Thymus (tissue), 11 donors: Measurements from ENCODE around the gene PLEKHM2. TPM values are rescaled to one million over a fixed set of nuclear protein-coding genes. Genes with fewer than 3 reads are reported as not detected.

ENCODE experiments used
- DNase-seq, 9 donors: peaks; one replicate each; pipeline ENCODE4 v3.0.0-alpha.2; 2013; ENCODE audit warnings: low spot score in 9 of 9, low read depth in 6 of 9, missing footprints in 1 of 9
- H3K27ac ChIP-seq, 2 donors: one replicate each; pipeline ENCODE4 v1.5.1; 2013; ENCODE audit warnings: control low read depth in 1 of 2, low read depth in 1 of 2, low read length in 1 of 2, mild to moderate bottlenecking in 1 of 2, moderate library complexity in 1 of 2
- H3K27me3 ChIP-seq, 2 donors: one replicate each; pipeline ENCODE4 v1.5.1; 2013; ENCODE audit warnings: low read length in 1 of 2; ENCODE audit not compliant: control insufficient read depth in 2 of 2, insufficient read depth in 1 of 2
- H3K36me3 ChIP-seq, 2 donors: one replicate each; pipeline ENCODE4 v1.5.1; 2013; ENCODE audit warnings: low read length in 1 of 2, mild to moderate bottlenecking in 1 of 2, moderate library complexity in 1 of 2; ENCODE audit not compliant: control insufficient read depth in 2 of 2, insufficient read depth in 2 of 2
- H3K4me1 ChIP-seq, 2 donors: one replicate each; pipeline ENCODE4 v1.5.1; 2013; ENCODE audit warnings: low read length in 2 of 2; ENCODE audit not compliant: control insufficient read depth in 2 of 2, insufficient read depth in 2 of 2
- H3K4me3 ChIP-seq, 2 donors: one replicate each; pipeline ENCODE4 v1.5.1; 2013; ENCODE audit warnings: low read length in 2 of 2, control low read depth in 1 of 2, mild to moderate bottlenecking in 1 of 2
- H3K9me3 ChIP-seq, 2 donors: one replicate each; pipeline ENCODE4 v1.5.1; 2013; ENCODE audit warnings: low read length in 1 of 2, mild to moderate bottlenecking in 1 of 2; ENCODE audit not compliant: control insufficient read depth in 2 of 2, insufficient read depth in 1 of 2
- WGBS: extraction: QIAGEN DNeasy Blood & Tissue Kit; methylation state at CpG from one replicate; pipeline ENCODE4 v1.1.7; 2013; 5-methylcytosine and 5-hydroxymethylcytosine counted together
- polyA plus RNA-seq: library from polyadenylated mRNA; stranded (reverse); fragments of 200-250 nt; gene quantifications from one replicate; pipeline ENCODE4 v1.2.3, GENCODE V29; 2013
- total RNA-seq: library from RNA; stranded (reverse); fragments of 120-200 nt; gene quantifications from one replicate; pipeline ENCODE4 v1.2.4, GENCODE V29; 2013
- donor health status: healthy.

Gene PLEKHM2
- total and polyA plus RNA-seq, 2 donors: 18.1 to 32.5 TPM

GRCh38 chr1:15730936-15731335 is 46.8 kb downstream of the PLEKHM2 start:
- Histone ChIP-seq H3K27me3 (no peaks in the 10 kb centered on the region), H3K36me3 (peaks cover 64 to 85% of the 10 kb centered on the region in 2 donors), H3K27ac (no peak overlapping the region), H3K4me3 (no peak overlapping the region), H3K9me3 (no peaks in the 10 kb centered on the region), H3K4me1 (no peaks in the 10 kb centered on the region)
- WGBS: 98% methylated on average over 16 of the region's 16 CpGs
- no peak for DNase-seq

- Histone ChIP-seq H3K9me3 (no peaks in the 10 kb centered on the region), H3K27me3 (no peaks in the 10 kb centered on the region), H3K27ac (no peak overlapping the region), H3K4me3 (no peak overlapping the region), H3K4me1 (no peaks in the 10 kb centered on the region), H3K36me3 (peaks cover 54 to 75% of the 10 kb centered on the region in 2 donors)
- WGBS: 98% methylated on average over 39 of the region's 39 CpGs
- no peak for DNase-seq
These were observed 47.9 kb downstream of the PLEKHM2 start for GRCh38 chr1:15731735-15732685.

GRCh38 chr1:15732686-15733081 is 48.6 kb downstream of the PLEKHM2 start:
- H3K9me3 ChIP-seq: no peaks in the 10 kb centered on the region
- peaks cover 47 to 68% of the 10 kb centered on the region in 2 donors for H3K36me3 ChIP-seq
- H3K4me3 ChIP-seq: no peak overlapping the region
- no peak for DNase-seq
- H3K27ac ChIP-seq: no peak overlapping the region
- H3K27me3 ChIP-seq: no peaks in the 10 kb centered on the region
- H3K4me1 ChIP-seq: no peaks in the 10 kb centered on the region
- WGBS: 94% methylated on average over 7 of the region's 7 CpGs

- 97% methylated on average over 11 of the region's 11 CpGs for WGBS
- no peaks in the 10 kb centered on the region for H3K4me1 ChIP-seq
- H3K27ac ChIP-seq: no peak overlapping the region
- DNase-seq: no peak
- H3K27me3 ChIP-seq: no peaks in the 10 kb centered on the region
- no peaks in the 10 kb centered on the region for H3K9me3 ChIP-seq
- peaks cover 41 to 62% of the 10 kb centered on the region in 2 donors for H3K36me3 ChIP-seq
- H3K4me3 ChIP-seq: no peak overlapping the region
These were observed 49.2 kb downstream of the PLEKHM2 start for GRCh38 chr1:15733218-15733725.

GRCh38 chr1:15733726-15734226 is 49.7 kb downstream of the PLEKHM2 start:
- Histone ChIP-seq H3K4me1 (no peaks in the 10 kb centered on the region), H3K27me3 (no peaks in the 10 kb centered on the region), H3K27ac (no peak overlapping the region), H3K36me3 (peaks cover 36 to 57% of the 10 kb centered on the region in 2 donors), H3K9me3 (no peaks in the 10 kb centered on the region), H3K4me3 (no peak overlapping the region)
- 97% methylated on average over 27 of the region's 27 CpGs for WGBS
- no peak for DNase-seq

- Histone ChIP-seq H3K36me3 (peaks cover 32 to 52% of the 10 kb centered on the region in 2 donors), H3K27me3 (no peaks in the 10 kb centered on the region), H3K4me3 (no peak overlapping the region), H3K27ac (no peak overlapping the region), H3K9me3 (no peaks in the 10 kb centered on the region), H3K4me1 (no peaks in the 10 kb centered on the region)
- DNase-seq: no peak
- WGBS: 90% methylated on average over 13 of the region's 13 CpGs
These were observed 50.2 kb downstream of the PLEKHM2 start for GRCh38 chr1:15734296-15734695.

- H3K27me3 ChIP-seq: no peaks in the 10 kb centered on the region
- H3K9me3 ChIP-seq: no peaks in the 10 kb centered on the region
- H3K4me3 ChIP-seq: no peak overlapping the region
- WGBS: 94% methylated on average over 17 of the region's 17 CpGs
- H3K4me1 ChIP-seq: no peaks in the 10 kb centered on the region
- no peak overlapping the region for H3K27ac ChIP-seq
- DNase-seq: no peak
- peaks cover 27 to 46% of the 10 kb centered on the region in 2 donors for H3K36me3 ChIP-seq
These were observed 50.8 kb downstream of the PLEKHM2 start for GRCh38 chr1:15734901-15735300.

GRCh38 chr1:15735304-15736037 is 51.4 kb downstream of the PLEKHM2 start:
- no peak for DNase-seq
- H3K27ac ChIP-seq: no peak overlapping the region

More at GRCh38 chr1:15735304-15736037, 51.4 kb downstream of the PLEKHM2 start:
- Histone ChIP-seq H3K9me3 (no peaks in the 10 kb centered on the region), H3K4me3 (no peak overlapping the region), H3K27me3 (no peaks in the 10 kb centered on the region), H3K36me3 (peaks cover 26 to 43% of the 10 kb centered on the region in 2 donors), H3K4me1 (no peaks in the 10 kb centered on the region)
- 88% methylated on average over 12 of the region's 12 CpGs for WGBS
